GM10847 (cell line): ENCODE measurements around the gene INTS15.
A peak's percentile ranks its signal among the peaks of the same experiment; 100 is the strongest.

Experiments
- POLR2A ChIP-seq: IDR thresholded peaks from 2 replicates; pipeline ENCODE4 v1.6.1; 2011; ENCODE audit not compliant: insufficient read length; ENCODE audit errors: extremely low read depth

The INTS15 gene

GRCh38 chr7:6589829-6590644 is at the start of gene INTS15:
TSS of gene INTS15 (plus strand) at chr7:6590021. CDS start at chr7:6590284, 263 bp downstream.
- TF ChIP-seq POLR2A = peak; percentile 94

- no peak for TF ChIP-seq POLR2A
Measured at GRCh38 chr7:6542368-6542767, 47.5 kb upstream of the INTS15 start.

GRCh38 chr7:6545398-6546126 is 44.3 kb upstream of the INTS15 start:
- no peak for TF ChIP-seq POLR2A

GRCh38 chr7:6546498-6547251 is 43.1 kb upstream of the INTS15 start:
- TF ChIP-seq POLR2A = no peak

- no peak for TF ChIP-seq POLR2A
Measured at GRCh38 chr7:6547400-6547799, 42.4 kb upstream of the INTS15 start.

GRCh38 chr7:6551016-6551511 is 38.8 kb upstream of the INTS15 start, which contains the start of gene GRID2IP:
TSS of gene GRID2IP (minus strand) at chr7:6551461. CDS start at chr7:6551436, 25 bp downstream.
- no peak for TF ChIP-seq POLR2A

GRCh38 chr7:6553448-6554044 is 36.3 kb upstream of the INTS15 start:
- no peak for TF ChIP-seq POLR2A

GRCh38 chr7:6554848-6555247 is 35.0 kb upstream of the INTS15 start:
- no peak for TF ChIP-seq POLR2A

- no peak for TF ChIP-seq POLR2A
Measured at GRCh38 chr7:6556196-6556595, 33.6 kb upstream of the INTS15 start.

GRCh38 chr7:6558837-6559236 is 31.0 kb upstream of the INTS15 start:
- TF ChIP-seq POLR2A = no peak

- TF ChIP-seq POLR2A = no peak
Measured at GRCh38 chr7:6559896-6560295, 29.9 kb upstream of the INTS15 start.

- TF ChIP-seq POLR2A = no peak
Measured at GRCh38 chr7:6562106-6562505, 27.7 kb upstream of the INTS15 start.

GRCh38 chr7:6563936-6564770 is 25.7 kb upstream of the INTS15 start:
- no peak for TF ChIP-seq POLR2A

GRCh38 chr7:6565655-6566054 is 24.2 kb upstream of the INTS15 start:
- TF ChIP-seq POLR2A = no peak

GRCh38 chr7:6567886-6568285 is 21.9 kb upstream of the INTS15 start:
- TF ChIP-seq POLR2A = no peak
